NCI-H2196 treated with DMSO at 0.1 percent for 48 hours (cell line): Measurements from ENCODE around the gene CAPN1.
"Not testable (repeated sequence)": the region's sequence is repeated elsewhere in the genome, so short reads cannot be mapped to it uniquely, and the experiment has no call there.

Source experiments
- DNase-seq: peaks from one replicate; lab custom pipeline; 2025; ENCODE audit not compliant: unreplicated experiment; lab: John Stamatoyannopoulos, UW

Gene CAPN1

GRCh38 chr11:65159012-65159411, 22.7 kb upstream of the CAPN1 start:
- DNase-seq, result no peak

GRCh38 chr11:65160643-65161042, 21.1 kb upstream of the CAPN1 start:
- no peak for DNase-seq

GRCh38 chr11:65163684-65164083, 18.0 kb upstream of the CAPN1 start:
- DNase-seq, result no peak

GRCh38 chr11:65165410-65166317, 16.1 kb upstream of the CAPN1 start:
- DNase-seq, result no peak

GRCh38 chr11:65166893-65167292, 14.8 kb upstream of the CAPN1 start:
- no peak for DNase-seq

- no peak for DNase-seq
These were observed 14.1 kb upstream of the CAPN1 start for GRCh38 chr11:65167656-65168055.

GRCh38 chr11:65169164-65169641, 12.5 kb upstream of the CAPN1 start:
- DNase-seq, result no peak

- no peak for DNase-seq
These were observed 11.6 kb upstream of the CAPN1 start, which contains the start of gene SPDYC for GRCh38 chr11:65170058-65170534. SPDYC (plus strand) TSS chr11:65170233; CDS start chr11:65171358, 1,125 bp downstream.

- DNase-seq, result no peak
These were observed 9.1 kb upstream of the CAPN1 start for GRCh38 chr11:65172600-65172999.

- DNase-seq, result not testable (repeated sequence)
These were observed 7.1 kb upstream of the CAPN1 start for GRCh38 chr11:65174571-65175010.

GRCh38 chr11:65180877-65181568, 705 bp upstream of the CAPN1 start:
- peak; percentile 21 for DNase-seq

GRCh38 chr11:65182258-65183170, 786 bp downstream of the CAPN1 start:
- peak; percentile 13 for DNase-seq

- no peak for DNase-seq
These were observed 1.6 kb downstream of the CAPN1 start for GRCh38 chr11:65183201-65183891.

GRCh38 chr11:65184146-65184545, 2.4 kb downstream of the CAPN1 start:
- no peak for DNase-seq

GRCh38 chr11:65185171-65185570, 3.4 kb downstream of the CAPN1 start:
- DNase-seq, result no peak

- no peak for DNase-seq
These were observed 4.2 kb downstream of the CAPN1 start for GRCh38 chr11:65185869-65186341.

- DNase-seq, result no peak
These were observed 5.0 kb downstream of the CAPN1 start for GRCh38 chr11:65186701-65187100.

GRCh38 chr11:65187146-65187675, 5.5 kb downstream of the CAPN1 start:
- no peak for DNase-seq

- no peak for DNase-seq
These were observed 6.3 kb downstream of the CAPN1 start for GRCh38 chr11:65187971-65188461.

GRCh38 chr11:65188486-65188885, 6.8 kb downstream of the CAPN1 start:
- DNase-seq, result no peak
